ENCODE measurements around the gene ASB18. TPM values are rescaled to one million over a fixed set of nuclear protein-coding genes. Genes with fewer than 3 reads are reported as not detected.

Gene ASB18
- total and polyA plus RNA-seq, 2 of the 13 experiments (the other 11 are each of a cell fraction or from before 2014, with no cell fraction given): not detected

DNA sequence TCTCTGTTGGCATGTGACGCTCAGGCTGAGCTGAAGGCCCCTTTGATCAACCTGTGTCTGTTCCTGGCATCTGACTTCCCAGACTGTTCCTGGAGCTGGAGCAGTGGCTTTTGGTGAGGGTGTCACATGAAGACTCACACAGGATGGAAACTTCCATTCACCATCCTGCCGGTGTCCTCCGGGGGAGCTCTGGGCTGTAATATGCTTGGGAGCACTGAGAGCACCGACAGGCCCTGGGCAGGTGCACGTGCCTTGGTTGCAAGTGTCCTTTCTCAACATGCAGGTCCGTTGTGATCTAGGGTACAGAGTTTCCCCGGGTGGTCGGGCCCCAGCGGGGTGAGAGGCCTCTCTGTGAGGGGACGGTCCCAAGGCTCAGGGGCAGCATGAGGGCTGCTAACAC is 71.2 kb downstream of the ASB18 start (continued):
- TF ChIP-seq, protein P1, sequence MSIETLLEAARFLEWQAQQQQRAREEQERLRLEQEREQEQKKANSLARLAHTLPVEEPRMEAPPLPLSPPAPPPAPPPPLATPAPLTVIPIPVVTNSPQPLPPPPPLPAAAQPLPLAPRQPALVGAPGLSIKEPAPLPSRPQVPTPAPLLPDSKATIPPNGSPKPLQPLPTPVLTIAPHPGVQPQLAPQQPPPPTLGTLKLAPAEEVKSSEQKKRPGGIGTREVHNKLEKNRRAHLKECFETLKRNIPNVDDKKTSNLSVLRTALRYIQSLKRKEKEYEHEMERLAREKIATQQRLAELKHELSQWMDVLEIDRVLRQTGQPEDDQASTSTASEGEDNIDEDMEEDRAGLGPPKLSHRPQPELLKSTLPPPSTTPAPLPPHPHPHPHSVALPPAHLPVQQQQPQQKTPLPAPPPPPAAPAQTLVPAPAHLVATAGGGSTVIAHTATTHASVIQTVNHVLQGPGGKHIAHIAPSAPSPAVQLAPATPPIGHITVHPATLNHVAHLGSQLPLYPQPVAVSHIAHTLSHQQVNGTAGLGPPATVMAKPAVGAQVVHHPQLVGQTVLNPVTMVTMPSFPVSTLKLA (IDR thresholded peaks at IDR 0.05): no peak
- TF ChIP-seq STAT5B (CRISPR knock-in tag; IDR thresholded peaks at IDR 0.05) (no peak), BHLHE40 (IDR thresholded peaks at IDR 0.05; ENCODE audit: low read length) (0 out of 2 replicates have a peak, but pooled peaks have one; percentile 10), TARDBP (CRISPR knock-in tag; IDR thresholded peaks at IDR 0.05) (no peak), ZNF382 (CRISPR knock-in tag; IDR thresholded peaks at IDR 0.05; ENCODE audit: borderline replicate concordance) (no peak)
- TF ChIP-seq, protein P2, sequence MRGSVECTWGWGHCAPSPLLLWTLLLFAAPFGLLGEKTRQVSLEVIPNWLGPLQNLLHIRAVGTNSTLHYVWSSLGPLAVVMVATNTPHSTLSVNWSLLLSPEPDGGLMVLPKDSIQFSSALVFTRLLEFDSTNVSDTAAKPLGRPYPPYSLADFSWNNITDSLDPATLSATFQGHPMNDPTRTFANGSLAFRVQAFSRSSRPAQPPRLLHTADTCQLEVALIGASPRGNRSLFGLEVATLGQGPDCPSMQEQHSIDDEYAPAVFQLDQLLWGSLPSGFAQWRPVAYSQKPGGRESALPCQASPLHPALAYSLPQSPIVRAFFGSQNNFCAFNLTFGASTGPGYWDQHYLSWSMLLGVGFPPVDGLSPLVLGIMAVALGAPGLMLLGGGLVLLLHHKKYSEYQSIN (CRISPR knock-in tag; IDR thresholded peaks at IDR 0.05; ENCODE audit: borderline replicate concordance): no peak
- TF ChIP-seq, protein P3, sequence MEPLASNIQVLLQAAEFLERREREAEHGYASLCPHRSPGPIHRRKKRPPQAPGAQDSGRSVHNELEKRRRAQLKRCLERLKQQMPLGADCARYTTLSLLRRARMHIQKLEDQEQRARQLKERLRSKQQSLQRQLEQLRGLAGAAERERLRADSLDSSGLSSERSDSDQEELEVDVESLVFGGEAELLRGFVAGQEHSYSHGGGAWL (CRISPR knock-in tag; IDR thresholded peaks at IDR 0.05): no peak

DNA sequence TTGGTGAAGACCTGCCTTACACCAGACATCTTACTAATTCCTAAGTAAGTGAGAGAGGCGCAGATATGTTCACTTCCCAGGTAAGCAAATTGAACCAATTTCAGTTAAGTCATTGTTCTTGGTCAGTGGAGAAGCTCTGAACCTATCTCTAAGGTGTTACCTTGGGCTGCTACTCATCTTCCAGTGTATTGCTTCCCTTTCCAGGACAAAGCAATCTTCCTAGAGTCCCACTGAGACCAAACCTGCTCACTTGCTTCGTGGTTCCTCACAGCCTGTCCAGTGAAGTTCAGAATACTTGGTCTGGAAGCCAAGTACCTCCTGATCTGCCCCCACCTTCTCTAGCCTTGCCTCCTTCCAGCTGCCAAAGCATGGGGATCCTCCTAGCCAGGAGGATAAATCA is 73.5 kb downstream of the ASB18 start:
- Histone ChIP-seq H3K4me2 (ENCODE audit: low read depth, low read length) (no peak overlapping the region), H3K27me3 (ENCODE audit: control insufficient read depth in 1 of 2, insufficient read depth in 2 of 2, low read length in 2 of 2) (peaks cover 8 to 24% of the 10 kb centered on the region in 2 experiments), H3K9me3 (ENCODE audit: low read length) (no peaks in the 10 kb centered on the region), H3K79me2 (ENCODE audit: insufficient read depth, low read length) (no peaks in the 10 kb centered on the region), H3K4me3 (replicated peaks in 1 of 3; ENCODE audit: insufficient read depth in 1 of 3, low read depth in 2 of 3, low read length in 3 of 3) (no peak overlapping the region), H4K20me1 (ENCODE audit: insufficient read depth, low read length) (no peaks in the 10 kb centered on the region), H2AFZ (ENCODE audit: low read length) (no peak overlapping the region), H3K9ac (ENCODE audit: insufficient read depth, low read depth, low read length) (no peak overlapping the region), H3K36me3 (replicated peaks in 1 of 2; ENCODE audit: control insufficient read depth in 1 of 2, insufficient read depth in 2 of 2, low read length in 2 of 2) (no peaks in the 10 kb centered on the region), H3K4me1 (ENCODE audit: insufficient read depth, low read length) (no peaks in the 10 kb centered on the region), H3K27ac (ENCODE audit: extremely low read length, insufficient read depth, low read length) (no peak overlapping the region)
- DNase-seq (ENCODE audit: low spot score) (no peak), FAIRE-seq (no peak), ATAC-seq (no peak)
- no TSS peak for BruUV-seq (replicated peaks)
- in situ Hi-C loops (cut with HindIII; ENCODE audit: extremely low pct_ligation_motif_present, low pct_unique_long_range_greater_than_20kb): no loop called here
- ChIA-PET POLR2A (no interaction called here), CTCF (ENCODE audit: low intra/inter-chr PET ratio, low total read pairs) (no interaction called here)
- 25% methylated on average over 2 of the region's 2 CpGs for WGBS (ENCODE audit: low lambda C conversion rate)
- intact Hi-C loops (cut with micrococcal nuclease; ENCODE audit: unreplicated experiment): no loop called here
- TF ChIP-seq TBL1XR1 (IDR thresholded peaks at IDR 0.05; ENCODE audit: borderline replicate concordance, low read length, partially characterized antibody): no peak
- TF ChIP-seq HIVEP1 (CRISPR knock-in tag; IDR thresholded peaks at IDR 0.05): no peak
- TF ChIP-seq, protein P4, sequence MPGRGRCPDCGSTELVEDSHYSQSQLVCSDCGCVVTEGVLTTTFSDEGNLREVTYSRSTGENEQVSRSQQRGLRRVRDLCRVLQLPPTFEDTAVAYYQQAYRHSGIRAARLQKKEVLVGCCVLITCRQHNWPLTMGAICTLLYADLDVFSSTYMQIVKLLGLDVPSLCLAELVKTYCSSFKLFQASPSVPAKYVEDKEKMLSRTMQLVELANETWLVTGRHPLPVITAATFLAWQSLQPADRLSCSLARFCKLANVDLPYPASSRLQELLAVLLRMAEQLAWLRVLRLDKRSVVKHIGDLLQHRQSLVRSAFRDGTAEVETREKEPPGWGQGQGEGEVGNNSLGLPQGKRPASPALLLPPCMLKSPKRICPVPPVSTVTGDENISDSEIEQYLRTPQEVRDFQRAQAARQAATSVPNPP (CRISPR knock-in tag; IDR thresholded peaks at IDR 0.05): no peak
- TF ChIP-seq ARHGAP35 (CRISPR knock-in tag; IDR thresholded peaks at IDR 0.05; ENCODE audit: borderline replicate concordance): no peak
- TF ChIP-seq AGO1 (IDR thresholded peaks at IDR 0.05; ENCODE audit: low read depth, low read length, poor library complexity, severe bottlenecking): no peak
- TF ChIP-seq, protein P5, sequence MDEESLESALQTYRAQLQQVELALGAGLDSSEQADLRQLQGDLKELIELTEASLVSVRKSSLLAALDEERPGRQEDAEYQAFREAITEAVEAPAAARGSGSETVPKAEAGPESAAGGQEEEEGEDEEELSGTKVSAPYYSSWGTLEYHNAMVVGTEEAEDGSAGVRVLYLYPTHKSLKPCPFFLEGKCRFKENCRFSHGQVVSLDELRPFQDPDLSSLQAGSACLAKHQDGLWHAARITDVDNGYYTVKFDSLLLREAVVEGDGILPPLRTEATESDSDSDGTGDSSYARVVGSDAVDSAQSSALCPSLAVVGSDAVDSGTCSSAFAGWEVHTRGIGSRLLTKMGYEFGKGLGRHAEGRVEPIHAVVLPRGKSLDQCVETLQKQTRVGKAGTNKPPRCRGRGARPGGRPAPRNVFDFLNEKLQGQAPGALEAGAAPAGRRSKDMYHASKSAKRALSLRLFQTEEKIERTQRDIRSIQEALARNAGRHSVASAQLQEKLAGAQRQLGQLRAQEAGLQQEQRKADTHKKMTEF (CRISPR knock-in tag; IDR thresholded peaks at IDR 0.05): no peak
- no peak for TF ChIP-seq ZNF619 (CRISPR knock-in tag; IDR thresholded peaks at IDR 0.05)
- TF ChIP-seq ZNF781 (CRISPR knock-in tag; IDR thresholded peaks at IDR 0.05; ENCODE audit: borderline replicate concordance, not compliant biosample characterization): no peak
- TF ChIP-seq, protein P6, sequence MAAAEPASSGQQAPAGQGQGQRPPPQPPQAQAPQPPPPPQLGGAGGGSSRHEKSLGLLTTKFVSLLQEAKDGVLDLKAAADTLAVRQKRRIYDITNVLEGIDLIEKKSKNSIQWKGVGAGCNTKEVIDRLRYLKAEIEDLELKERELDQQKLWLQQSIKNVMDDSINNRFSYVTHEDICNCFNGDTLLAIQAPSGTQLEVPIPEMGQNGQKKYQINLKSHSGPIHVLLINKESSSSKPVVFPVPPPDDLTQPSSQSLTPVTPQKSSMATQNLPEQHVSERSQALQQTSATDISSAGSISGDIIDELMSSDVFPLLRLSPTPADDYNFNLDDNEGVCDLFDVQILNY (CRISPR knock-in tag; conservative IDR thresholded peaks at IDR 0.05): no peak
